ENCODE results near the gene DCDC2C.
A peak's percentile ranks its signal among the peaks of the same experiment; 100 is the strongest.
"Not testable (repeated sequence)": the region's sequence is repeated elsewhere in the genome, so short reads cannot be mapped to it uniquely, and the experiment has no call there.

Gene DCDC2C

DNA sequence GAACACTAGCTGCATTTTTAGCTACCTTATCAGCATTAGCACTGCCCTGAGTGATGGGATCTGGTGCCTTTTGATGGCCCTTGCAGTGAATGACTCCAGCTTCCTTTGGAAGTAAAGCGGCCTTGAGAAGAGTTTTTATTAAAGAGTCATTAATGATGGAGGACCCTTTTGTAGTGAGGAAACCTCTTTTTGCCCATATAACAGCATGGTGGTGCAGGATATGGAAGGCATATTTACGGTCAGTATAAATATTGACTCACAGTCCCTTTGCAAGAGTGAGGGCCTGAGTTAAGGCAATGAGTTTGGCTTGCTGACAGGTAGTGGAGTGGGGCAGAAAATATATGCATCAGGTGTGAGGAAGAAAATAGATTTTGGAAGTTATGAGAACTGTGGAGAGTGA lies 113.8 kb downstream of the DCDC2C start:
- not testable (repeated sequence) for DNase-seq

DNA sequence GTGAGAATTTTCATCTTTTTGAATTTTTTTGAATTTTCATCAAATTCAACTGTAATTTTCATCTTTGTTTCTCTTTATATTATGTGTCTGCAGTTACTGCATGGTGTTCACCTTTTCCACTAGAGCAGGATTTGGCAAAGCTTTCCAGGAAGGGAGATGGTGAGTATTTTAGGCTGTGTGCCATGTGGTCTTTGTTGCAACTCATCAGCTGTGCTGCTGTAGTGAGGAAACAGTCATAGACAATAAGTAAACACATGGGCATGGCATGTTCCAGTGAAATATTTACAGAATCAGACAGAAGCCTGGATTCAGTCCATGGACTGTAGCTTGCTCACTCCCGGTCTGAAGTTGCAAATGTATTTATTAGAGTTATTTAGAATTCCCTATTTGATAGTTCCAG lies 120.4 kb downstream of the DCDC2C start:
- DNase-seq: no peak

DNA sequence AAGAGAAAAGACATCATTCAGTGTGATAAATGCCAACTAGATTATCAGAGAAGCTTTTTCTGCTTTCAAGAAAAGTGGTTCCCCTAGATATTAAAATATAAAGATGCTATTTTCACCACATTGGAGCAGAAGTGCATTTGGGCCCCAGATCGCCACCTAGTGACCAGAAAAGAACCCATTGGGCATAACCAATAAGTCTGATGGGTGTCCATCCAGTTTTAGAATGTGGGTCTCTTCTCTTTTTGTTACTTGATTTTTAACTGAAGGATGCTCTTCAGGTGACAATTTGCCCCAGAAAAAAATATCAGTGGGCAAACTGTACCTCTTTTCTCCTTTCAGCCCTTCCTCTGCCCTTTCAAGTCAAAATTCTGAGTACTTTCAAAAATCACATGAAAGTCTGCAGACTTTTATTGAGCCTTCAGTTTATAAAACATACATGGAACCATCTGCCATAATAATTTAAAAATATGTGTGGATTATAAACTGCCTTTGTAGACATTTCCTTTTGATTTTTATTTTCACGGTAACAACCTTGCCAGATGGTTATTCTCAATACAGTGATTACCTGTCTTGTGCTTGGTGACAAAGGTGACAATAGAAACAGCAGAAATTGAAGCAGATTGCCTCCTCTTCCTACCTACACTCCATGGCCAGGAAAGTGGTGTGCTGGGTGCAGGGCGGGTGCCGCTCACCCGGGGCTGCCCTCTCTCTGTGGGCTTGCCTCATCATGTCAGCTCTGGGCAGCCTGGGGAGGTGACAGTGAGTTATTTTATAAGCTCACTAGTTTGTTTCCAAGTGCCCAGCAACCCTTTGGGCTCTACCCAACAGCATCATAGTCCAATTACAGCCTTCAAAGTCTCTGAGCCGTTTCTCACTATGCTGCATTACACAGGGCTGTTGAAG lies 124.5 kb downstream of the DCDC2C start:
- peak in 3 of 56 donors; percentile 4 to 32 (median 15) for DNase-seq

DNA sequence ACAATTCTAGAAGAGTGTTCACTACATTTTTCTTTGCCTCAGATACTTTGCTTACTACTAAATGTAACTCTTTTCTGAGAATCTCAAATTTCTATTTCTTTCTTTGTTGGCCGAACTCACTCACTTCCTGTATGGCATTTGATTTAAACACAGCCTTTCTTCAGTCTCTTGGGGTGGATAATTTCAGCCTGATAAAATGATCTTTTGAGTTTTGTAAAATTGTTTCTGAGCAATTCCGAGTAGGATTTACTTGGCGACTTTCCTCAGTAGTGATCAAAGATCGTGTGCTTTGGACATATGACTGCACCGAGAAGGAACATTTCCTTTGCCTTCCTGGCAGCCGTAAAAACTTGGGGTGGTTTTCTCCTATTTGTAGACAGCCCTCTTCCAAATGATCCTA lies 127.4 kb downstream of the DCDC2C start:
- no peak for DNase-seq

DNA sequence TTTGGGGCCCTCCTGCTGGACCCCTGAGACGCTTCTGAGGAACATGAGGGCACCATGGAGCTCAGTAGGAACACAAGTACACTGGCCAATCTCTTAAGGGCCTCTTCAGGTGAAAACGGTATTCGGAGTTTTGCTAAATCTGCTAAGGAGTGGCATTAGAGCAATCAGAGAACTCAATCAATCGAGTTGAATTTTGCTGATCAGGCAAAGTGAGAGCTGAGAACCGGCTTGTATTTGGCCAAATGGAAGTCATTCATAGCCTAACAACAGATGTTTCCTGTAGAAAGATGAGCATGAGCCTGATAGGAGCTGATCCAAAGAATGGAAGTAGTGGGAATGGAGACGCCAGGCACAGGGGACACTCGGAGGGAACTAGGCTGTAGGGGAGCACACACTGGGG lies 133.7 kb downstream of the DCDC2C start:
- no peak for DNase-seq

DNA sequence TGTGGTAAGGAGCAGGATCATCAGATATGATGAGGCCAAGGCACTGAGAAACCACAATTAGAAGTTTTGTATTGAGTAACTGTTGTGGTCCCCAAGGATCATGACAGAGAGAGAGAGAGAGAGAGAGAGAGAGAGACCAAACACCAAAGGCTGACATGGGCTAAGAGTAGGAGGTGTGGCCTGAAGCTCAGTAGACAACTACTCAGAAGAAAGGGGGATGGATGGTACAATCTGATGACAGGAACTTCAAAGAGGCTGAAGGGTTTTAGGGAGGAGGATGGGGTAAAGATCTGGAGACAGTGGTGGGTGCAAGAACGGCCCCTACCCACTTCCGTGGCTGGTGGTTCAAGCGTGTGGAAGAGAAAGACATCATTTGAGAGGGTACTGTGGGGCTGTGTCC lies 135.0 kb downstream of the DCDC2C start:
- no peak for DNase-seq

DNA sequence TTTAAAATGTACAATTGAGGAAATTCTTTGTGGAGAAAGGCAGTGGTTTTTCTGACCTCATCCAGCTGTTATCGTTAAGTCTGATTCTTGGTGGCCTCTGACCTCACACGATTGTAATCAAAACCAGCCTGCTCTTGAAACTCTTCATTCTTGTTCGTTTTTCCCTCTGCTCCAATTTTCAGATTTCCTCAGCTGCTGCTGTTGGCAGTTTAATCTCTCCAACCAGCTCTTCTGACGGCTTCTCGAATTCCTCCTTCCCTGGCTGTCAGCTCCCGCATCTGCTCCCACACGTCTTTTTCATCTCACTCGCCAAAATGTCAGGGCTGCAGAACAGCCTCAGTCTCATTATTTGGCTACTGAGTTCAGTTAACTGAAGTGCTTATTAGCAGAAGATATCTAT lies 136.1 kb downstream of the DCDC2C start:
- DNase-seq: peak in 8 of 56 donors; percentile 6 to 55 (median 24)

DNA sequence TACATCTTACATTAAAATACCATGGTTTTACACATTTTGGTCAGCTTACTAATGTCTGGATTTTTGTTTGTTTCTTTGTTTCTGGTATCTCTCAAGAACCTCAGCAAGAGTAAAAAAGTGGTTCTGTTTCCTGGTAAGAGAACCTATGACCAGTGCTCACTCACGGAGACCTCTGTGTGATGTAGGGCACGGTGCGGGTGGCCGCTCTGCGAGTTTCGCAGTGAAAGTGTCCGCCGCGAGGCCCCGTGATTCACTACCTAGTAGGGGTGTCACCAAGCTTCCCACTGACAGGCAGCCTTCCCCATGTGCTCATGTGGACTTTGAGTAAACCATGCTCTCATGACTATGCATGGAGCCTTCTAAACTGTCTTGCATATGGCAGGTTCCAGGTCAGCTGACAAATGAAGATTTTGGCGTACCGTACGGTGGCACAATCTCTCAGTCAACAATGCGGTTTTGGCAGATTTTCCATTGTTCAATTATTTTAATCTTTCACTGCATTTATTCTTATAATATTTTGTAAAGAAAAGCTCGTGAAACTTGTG lies 137.3 kb downstream of the DCDC2C start:
- DNase-seq: no peak

DNA sequence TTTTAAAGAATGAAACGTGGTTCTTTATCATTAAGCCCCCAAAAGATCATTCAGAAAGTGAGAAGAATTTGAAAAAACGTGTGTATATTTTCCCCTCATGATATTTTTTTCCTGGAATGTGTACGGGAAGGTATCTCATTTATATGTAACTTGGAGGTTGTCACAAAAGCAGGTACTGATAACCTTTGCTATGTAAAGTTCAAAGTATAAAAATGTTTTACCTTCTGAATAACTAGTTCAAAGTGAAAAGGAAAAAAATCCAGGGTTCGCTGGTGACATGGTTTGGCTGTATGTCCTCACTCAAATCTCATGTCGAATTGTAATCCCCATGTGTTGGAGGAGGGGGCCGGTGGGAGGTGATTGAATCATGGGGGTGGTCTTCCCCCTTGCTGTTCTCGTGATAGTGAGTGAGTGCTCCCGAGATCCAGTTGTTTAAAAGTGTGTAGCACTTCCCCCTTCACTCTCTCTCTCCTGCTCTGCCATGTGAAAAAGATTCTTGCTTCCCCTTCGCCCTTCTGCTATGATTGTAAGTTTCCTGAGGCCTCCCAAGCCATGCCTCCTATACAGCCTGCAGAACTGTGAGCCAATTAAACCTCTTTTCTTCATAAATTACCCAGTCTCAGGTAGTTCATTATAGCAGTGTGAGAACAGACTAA lies 144.2 kb downstream of the DCDC2C start:
- DNase-seq: no peak

DNA sequence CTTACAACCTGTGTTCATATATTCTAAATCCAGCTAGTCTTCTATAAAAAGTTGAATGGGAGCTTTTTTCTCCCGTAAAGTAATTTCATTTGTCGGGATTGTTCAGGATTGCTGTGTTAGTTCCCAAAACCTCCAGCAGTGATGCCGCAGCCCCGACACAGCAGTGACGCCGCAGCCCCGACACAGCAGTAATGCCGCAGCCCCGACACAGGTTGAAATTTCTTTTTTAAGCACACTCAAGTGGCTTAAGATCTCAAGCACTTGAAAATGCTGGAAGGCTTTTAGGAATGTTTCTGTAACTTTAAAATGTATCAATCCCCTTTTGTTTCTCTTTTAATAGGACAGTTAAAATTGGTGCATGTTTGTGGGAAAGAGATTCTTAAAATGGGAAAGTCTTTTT lies 145.4 kb downstream of the DCDC2C start:
- DNase-seq: no peak

DNA sequence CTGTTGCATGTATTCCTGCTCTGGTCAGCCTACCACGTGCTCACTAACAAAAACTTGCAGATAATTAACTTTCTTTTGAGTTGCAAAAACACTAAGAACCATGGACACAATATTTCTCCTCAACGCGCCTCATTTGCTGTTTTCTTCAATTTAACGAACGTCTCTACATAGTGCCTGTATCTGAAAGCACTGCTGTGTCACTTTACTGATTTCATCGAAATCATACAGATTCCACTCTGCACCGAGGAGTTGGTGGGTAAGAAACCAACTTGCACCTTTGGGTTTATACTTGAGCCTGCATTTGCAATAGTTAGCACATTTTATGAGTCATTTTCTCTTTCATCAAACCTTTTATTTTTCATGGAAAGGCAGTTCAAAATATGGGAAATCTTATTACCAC lies 145.8 kb downstream of the DCDC2C start:
- no peak for DNase-seq

DNA sequence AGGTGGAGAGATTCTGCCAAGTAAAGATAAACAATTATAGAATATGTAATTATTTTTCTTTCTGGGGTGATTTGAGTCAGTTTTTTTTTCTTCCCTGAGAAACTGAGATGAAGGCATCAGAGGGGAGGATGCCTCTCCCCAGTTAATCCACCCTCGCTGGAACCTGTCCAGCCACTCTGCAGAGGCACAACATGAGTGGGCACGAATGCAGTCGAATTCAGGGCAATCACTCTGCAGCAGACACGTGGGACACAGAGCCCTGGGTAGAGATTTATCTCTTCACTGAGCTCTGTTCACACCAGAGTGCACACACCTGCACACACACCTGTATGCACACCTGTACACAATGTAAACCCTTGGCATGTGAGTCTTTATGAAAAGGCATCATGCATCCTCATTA lies 154.2 kb downstream of the DCDC2C start:
- no peak for DNase-seq

DNA sequence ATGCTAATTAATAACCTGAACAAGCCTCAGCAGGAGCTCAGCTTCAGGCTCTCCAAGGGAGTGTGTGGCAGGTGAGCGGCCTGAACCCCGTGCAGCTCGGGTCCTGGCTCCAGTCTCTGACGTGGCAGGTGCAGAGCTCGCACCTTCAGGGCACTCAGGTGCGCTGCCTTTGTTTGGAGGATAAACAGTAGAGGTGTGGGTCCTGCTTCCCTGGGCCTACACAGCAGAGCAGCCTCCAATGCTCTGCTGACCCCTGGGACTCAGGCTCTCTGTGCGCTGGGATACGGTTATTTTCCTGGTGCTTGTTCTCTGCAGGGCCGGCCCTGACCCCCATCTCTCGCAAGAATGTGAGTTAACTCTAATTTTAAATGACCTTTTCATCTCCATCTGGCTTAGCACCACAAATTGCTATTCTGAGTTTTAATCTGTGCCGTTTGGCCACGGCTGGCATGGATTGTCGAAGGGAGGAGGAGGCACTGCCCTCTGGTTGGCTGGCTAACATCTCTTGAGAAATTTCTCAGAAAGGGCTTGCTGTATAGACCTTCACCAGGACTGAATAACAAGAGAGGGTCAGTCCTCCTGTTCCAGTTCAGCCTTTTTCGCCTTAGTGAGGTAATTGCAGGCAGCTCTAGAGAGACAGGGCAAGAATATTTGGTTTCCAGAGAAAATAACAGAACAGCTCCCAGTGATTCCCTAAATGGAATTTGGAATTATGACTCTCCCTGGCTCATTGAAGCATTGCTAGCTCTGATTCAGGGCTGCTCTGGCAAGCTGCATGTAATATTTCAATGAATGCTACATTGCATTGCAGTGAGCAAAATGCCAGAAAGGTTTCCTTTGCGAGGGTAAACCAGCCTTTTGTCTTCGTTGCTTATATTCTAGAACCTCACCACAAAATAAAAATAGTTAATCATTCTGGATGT lies 161.8 kb downstream of the DCDC2C start:
- DNase-seq: no peak

DNA sequence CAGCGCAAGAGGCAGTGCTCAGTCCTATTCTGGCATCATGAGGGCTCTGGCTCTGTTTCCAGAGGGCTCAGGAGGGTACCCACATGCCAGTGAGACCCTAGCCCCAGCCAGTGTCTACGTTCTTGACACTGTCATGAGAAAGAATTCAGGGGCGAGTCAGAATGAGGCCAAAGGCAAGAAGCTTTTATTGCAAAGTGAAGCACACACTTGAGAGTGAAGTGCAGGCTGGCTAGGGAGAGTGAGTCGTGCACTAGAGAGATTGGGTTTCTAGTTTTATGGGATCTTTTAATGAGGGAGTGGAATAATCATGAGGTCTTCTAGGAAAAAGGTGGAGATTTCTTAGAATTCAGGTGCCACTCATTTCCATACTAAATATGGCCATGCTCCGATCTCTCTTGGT lies 164.1 kb downstream of the DCDC2C start:
- DNase-seq: no peak

DNA sequence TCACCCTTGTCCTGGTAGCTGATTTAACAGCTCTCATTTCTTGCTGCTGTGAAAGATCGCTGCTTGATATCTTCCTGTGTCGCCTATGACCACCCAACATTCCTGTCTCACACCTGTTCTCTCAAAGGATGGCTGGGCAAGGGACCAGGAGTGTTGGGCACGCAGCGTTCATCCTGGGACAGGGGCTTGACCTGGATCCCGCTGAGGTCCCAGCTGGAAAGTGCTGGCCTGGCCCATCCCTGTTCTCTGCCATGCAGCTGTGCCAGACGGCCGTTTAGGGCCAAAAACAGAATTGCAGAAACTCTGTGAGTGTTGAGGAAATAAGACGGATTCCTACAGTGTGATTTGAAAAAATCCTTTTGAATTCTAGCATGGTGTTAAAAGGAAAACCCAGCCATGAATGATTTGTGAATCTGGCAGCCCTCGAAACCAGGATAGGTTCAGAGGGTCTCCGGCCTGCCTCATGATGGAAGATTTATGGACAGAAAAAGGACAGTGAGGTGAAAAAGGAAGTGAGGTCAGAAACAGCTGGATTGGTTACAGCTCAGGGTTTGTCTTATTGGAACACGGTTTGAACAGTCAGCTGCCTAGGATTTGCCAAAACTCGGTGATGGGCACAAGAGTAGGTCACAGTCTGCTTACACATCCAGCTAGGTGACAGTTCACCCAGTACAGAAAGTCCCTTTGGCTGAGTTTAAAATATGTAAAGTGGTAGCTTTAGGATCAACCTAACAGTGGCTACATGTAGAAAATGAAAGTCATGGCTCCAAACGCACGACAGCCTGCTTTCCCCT lies 164.8 kb downstream of the DCDC2C start:
- DNase-seq: no peak

DNA sequence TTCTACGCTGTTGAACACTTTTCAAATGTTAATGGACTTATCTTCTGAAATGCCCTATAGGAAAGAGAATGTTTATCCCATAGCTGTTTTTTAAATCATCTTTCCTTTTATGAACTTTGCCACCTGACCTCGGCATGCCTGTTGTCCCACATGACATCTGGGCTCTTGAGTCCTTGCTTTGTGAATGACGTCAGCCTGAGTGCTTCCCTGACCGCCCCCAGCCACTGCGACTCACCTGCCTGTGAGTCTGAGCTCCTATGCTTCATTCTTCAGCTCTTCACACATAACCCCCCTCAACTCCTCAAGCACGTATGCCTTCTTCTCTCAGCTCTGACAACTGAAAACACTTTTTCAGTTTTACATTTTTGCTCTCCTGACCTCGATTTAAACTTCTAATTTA lies 166.8 kb downstream of the DCDC2C start:
- no peak for DNase-seq

DNA sequence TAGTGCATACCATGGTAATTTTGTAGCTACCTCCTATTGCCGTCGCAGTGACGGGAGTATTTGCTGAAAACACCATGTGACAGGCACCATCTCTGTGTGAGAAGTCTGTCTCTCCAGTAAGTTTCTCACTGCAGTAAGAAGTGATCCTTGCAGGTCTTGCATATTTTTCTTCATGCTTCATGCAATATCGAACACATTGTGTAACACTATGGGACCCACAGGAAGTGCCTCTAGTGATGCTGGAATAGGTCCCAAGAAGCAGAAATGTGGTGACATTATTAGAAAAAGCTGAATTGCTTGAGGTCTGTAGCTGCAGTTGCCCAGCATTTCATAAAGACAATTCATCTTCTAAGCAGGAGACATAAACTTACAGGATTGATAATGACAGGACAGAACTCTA lies 167.6 kb downstream of the DCDC2C start:
- no peak for DNase-seq

DNA sequence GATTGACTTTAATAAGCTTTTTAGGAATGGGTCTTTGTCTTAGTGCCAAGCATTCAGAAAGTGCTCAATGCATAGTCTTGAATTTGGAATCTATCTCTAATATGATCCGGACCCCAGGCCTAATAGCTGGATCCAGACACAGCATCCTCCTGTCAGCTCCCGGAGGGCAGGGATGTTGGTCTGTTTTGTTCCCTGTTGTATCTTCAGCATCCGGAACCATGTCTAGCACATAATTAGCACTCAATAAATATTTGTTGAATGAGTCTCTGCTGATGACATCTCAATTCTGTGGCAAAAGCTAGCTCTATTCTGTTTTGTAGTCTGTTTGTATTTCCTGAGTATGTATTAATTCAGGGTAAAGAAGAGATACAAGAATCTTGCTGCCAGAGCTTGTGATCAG lies 169.1 kb downstream of the DCDC2C start:
- no peak for DNase-seq

DNA sequence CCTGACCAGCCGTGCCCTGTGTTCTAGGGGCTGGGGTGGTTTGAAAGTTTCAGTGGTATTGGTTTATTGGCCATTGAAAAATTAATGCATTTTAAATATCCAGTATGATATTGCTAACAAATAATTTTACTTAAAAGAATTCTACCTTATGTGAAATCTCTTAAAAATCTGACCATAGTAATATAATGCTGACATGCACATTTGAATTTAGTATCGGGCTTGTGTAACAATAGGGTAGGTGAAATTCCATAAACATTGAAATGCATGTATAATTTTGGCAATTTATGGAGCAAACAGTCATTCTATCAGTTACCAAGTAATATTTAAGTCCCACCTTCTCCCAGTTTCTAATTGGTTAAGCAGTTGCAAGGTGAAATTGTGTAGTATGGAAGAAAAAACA lies 170.5 kb downstream of the DCDC2C start:
- DNase-seq: no peak

DNA sequence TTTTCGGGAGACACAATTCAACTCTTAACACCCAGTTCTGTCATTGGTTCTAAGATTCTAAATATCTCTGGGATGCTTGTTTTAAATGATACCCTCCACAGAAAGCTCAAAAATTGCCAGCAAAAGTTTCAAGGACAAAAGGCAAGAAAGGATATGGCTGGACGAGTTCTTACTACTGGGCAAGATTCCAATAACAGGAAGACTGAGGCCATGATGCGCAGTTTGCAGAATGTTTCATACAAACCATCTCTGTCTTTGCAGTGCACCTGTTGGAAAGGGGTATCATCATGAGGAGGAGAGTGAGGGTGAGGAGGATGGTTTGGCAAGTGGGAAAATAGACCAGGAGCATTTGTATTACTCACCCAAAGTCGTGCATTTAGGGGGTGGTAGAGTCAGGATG lies 172.8 kb downstream of the DCDC2C start:
- no peak for DNase-seq

DNA sequence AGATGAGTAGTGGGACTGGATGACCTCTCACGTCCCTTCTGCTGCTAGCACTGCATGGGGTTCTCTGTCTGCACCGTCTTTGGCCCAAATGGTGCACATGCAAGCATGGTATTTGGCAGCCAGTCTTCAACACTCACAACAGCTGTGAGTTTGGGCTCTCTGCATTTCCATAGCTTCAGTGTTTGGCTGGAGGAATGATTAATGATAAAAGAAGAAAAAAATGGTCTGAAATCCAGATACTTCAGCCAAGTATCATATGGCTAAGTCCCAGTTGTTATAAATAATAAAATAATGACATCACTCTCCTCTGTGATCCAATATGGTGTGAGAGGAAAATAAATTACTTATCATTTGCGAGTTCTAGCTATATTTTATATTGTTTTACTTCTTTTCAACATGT lies 173.3 kb downstream of the DCDC2C start:
- DNase-seq: no peak

Data from nucleus accumbens (tissue), 56 donors.